GM18526 (cell line): ENCODE measurements around the gene TRIM24.

ENCODE experiments used
- POLR2A ChIP-seq: IDR thresholded peaks from 3 replicates; pipeline ENCODE4 v1.6.1; 2011; ENCODE audit not compliant: insufficient read length; ENCODE audit errors: extremely low read depth

TRIM24 gene

DNA sequence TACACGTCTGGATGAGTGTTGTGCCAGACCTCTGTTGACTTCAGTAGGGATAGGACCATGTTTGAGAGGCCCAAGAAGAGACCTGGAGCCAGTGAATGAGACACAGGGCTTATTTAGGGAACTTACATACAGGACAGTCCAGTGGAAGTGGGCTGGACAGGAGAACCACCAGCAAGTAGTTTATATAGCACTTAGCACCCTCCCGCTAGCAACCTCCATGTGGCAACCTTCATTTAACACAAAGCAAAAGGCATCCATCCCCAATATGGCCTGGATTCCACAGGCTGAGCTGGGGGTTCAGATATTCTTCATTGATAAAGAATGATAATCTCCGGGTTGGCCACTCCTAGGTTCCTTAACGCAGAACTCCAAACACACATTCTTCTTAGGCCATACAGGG, 93.7 kb downstream of the TRIM24 start:
- TF ChIP-seq POLR2A: no peak

DNA sequence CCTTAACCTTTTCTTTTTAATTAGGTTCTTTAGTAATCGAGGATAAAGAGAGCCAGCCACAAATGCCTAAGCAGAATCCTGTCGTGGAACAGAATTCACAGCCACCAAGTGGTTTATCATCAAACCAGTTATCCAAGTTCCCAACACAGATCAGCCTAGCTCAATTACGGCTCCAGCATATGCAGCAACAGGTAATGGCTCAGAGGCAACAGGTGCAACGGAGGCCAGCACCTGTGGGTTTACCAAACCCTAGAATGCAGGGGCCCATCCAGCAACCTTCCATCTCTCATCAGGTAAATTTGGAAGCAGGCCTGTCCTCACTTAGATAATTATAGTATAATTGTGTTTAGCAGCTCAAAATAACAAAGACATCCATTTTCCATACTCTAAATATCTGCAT, 94.6 kb downstream of the TRIM24 start:
- no peak for TF ChIP-seq POLR2A

DNA sequence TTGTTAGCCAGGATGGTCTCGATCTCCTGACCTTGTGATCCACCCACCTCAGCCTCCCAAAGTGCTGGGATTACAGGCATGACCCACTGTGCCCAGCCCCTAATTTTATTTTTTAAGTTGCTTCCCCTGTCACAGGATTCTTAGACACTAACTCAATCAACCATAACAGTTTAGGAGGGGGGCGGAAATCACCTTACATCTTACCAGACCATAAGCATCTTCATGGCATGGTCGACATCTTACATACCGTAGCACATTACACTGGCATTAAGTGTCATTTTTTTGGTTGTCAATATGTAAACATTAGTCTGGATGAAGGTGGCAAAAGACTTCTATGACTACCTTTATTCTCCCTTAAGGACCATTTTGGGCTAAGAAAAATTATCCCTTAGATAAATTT, 95.6 kb downstream of the TRIM24 start:
- TF ChIP-seq POLR2A: no peak

- no peak for TF ChIP-seq POLR2A
Observed at GRCh38 chr7:138556771-138557484, 96.9 kb downstream of the TRIM24 start.

- no peak for TF ChIP-seq POLR2A
Observed at GRCh38 chr7:138559448-138559847, 99.4 kb downstream of the TRIM24 start.

DNA sequence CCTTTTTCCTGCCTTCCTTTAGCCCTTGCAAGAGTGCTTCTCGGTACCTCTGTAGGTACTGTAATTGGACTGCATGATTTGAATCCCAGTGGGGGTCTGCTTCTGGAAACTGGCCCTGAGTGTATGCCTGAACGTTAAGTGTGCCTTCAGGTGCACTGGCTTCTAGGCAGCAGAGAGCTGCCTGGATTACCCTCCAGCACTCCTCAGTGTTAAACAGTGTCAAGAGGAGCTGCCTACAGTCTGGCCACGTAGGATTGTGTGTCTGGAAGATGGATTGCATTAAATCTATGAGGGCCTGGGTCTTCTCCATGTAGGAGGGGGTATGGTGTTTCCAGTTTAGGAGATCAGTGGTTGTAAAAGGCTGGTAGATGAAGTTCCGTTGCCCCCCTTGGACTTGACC, 103.7 kb downstream of the TRIM24 start:
- TF ChIP-seq POLR2A: no peak

DNA sequence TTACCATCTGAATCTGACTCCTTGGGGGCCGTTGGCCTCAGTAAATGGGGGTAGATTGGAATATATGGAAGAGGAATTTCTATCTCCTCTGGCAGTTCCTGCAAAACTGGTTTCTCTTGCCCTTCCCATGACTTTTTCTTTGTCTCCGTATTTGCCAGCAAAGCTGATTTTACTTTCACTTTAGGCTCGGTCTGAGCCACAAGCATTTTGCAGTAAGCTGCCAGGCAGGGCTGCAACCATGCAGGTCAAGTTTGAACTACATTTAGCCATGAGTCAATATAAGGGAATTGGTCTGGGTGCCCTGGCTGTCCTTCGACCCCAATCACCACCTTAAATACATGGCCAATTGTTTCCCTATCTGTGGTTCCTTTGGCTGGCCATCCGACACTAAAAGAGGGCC, 104.3 kb downstream of the TRIM24 start:
- TF ChIP-seq POLR2A: no peak

GRCh38 chr7:138565071-138565450, 105.0 kb downstream of the TRIM24 start:
- no peak for TF ChIP-seq POLR2A

DNA sequence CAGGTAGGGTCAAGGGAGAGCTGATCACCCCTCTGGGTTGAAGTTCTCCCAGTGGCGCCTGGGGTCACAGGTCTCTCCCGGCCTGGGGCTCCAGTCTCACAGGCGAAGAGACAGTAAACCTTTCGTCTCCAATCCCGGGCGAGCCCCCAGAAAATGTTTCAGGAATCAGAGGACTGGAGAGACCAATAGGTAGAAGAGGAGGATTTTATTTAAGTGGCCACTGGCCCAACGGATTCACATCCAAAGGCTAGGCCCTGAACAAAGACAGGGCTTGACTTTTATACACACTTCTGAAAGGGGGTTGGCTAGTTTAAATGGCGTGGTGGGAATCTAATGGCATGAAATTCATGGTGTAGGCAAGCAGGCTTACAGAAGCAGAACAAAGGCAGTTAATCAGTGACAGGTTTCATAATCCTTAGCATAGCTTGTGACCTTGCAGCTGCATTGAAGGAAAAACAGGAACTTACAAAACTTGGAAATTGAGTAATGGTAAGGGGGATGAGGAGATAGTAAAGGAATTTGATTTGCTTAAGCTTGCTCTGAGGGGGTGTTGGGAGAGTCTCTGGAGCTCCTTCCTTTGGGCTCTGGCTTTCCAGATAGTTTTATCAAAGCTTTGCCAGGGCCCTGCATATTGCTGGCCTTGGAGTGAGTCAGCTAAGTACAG, 105.5 kb downstream of the TRIM24 start:
- TF ChIP-seq POLR2A: no peak

GRCh38 chr7:138568655-138569054, 108.6 kb downstream of the TRIM24 start:
- no peak for TF ChIP-seq POLR2A

- no peak for TF ChIP-seq POLR2A
Observed at GRCh38 chr7:138569418-138569817, 109.4 kb downstream of the TRIM24 start.

GRCh38 chr7:138570715-138571114, 110.7 kb downstream of the TRIM24 start:
- TF ChIP-seq POLR2A: no peak

GRCh38 chr7:138573741-138574140, 113.7 kb downstream of the TRIM24 start:
- no peak for TF ChIP-seq POLR2A

DNA sequence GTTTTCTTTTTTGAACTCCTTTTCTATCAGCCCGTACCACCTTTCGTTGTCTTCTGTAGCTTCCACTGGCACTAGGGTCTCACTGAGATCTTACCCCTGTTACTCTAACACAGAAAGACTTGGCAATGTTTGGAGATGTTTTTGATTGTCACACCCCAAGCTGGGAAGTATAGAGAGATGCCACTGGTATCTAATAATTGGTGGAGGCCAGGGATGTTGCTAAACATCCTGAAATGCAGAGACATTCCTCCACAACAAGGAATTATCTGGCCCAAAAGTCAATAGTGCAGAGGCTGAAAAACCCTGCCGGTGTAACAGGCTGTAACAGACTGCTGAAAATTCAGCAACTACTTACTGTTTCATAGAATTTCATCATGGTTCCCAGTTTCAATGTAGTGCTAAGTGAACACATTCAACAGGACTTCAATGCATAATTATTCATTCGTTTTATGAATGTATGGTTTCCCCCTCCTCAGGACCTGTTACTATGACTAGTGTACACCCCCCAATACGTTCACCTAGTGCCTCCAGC, 115.9 kb downstream of the TRIM24 start:
- no peak for TF ChIP-seq POLR2A

GRCh38 chr7:138579136-138579535, 119.1 kb downstream of the TRIM24 start:
- no peak for TF ChIP-seq POLR2A

DNA sequence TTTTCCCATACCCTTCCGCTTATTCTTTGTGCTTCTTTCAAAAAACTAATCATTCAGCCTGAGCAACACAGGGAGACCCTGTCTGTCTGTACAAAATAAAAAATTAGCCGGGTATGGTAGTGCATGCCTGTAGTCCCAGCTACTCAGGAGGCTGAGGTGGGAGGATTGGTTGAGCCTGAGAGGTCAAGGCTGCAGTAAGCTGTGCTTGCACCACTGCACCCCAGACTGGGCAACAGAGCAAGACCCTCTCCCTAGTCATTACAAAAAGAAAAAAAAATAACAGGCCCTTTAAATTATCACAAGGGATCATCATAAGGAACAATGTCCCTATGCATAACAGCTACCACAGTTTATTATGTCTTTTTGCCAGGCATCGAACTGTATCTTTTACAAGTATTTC, 119.6 kb downstream of the TRIM24 start:
- TF ChIP-seq POLR2A: no peak

DNA sequence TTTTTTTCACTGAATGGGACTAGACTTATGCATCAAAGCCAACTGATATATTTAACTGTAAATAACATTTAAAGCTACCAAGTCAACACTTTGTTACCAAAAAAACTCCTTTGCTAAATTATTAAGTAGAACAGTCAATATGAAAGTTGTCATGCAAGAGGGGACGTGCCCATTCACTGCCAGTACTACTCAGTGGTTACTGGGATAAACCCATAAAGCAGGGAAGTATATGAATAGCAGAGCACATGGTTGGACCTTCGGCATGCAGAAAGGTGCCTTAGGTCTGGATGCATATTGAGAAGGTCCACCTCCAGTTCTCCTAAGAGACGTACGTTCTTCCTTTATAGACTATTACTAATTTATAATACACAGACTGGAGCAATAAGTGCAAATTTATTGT, 121.0 kb downstream of the TRIM24 start:
- TF ChIP-seq POLR2A: no peak
